Stomach (tissue), 9 donors: ENCODE data around the gene TANC1. TPM values are rescaled to one million over a fixed set of nuclear protein-coding genes. Genes with fewer than 3 reads are reported as not detected.

Experiments used
- DNase-seq, 2 donors: peaks; one replicate each; pipeline versions ENCODE4 v3.0.0 to v3.0.0-alpha.2; 2013 to 2019
- H3K27ac ChIP-seq, 5 donors: fragments of 200-600 bp in 4 of 5; sonication (generic) in 4 of 5; one replicate each; pipeline ENCODE4 v1.5.1; 2013 to 2019; ENCODE audit warnings: mild to moderate bottlenecking in 1 of 5, moderate library complexity in 1 of 5
- H3K27me3 ChIP-seq, 3 donors: fragments of 200-600 bp; sonication (generic); one replicate each; pipeline ENCODE4 v1.5.1; 2017 to 2019; ENCODE audit warnings: mixed run types in 1 of 3
- H3K36me3 ChIP-seq, 4 donors: fragments of 200-600 bp; sonication (generic); 1 replicate in 3 of 4; 2 replicates in 1 of 4; pipeline ENCODE4 v1.5.1; 2016 to 2019
- H3K4me1 ChIP-seq, 4 donors: fragments of 200-600 bp; sonication (generic); one replicate each; pipeline ENCODE4 v1.5.1; 2016 to 2019
- H3K4me3 ChIP-seq, 4 donors: fragments of 200-600 bp; sonication (generic) in 3 of 4; one replicate each; pipeline ENCODE4 v1.5.1; 2016 to 2019; ENCODE audit warnings: mild to moderate bottlenecking in 1 of 4
- H3K9me3 ChIP-seq, 4 donors: fragments of 200-600 bp; sonication (generic); one replicate each; pipeline ENCODE4 v1.5.1; 2016 to 2019
- EP300 ChIP-seq: sonication (generic); formaldehyde crosslinking; IDR thresholded peaks from one replicate; pipeline ENCODE4 v1.6.1; 2017; ENCODE audit warnings: antibody characterized with exemption
- POLR2A ChIP-seq, 4 donors: fragments of 450-650 bp; IDR thresholded peaks; one replicate each; pipeline ENCODE4 v1.6.1; 2016; ENCODE audit warnings: antibody characterized with exemption in 4 of 4, control low read depth in 2 of 4, mild to moderate bottlenecking in 1 of 4, moderate library complexity in 1 of 4
- POLR2AphosphoS5 ChIP-seq, 3 donors: sonication (generic); formaldehyde crosslinking; IDR thresholded peaks; one replicate each; pipeline ENCODE4 v1.6.1; 2016; ENCODE audit warnings: antibody characterized with exemption in 3 of 3
- WGBS, 5 donors: extraction: QIAGEN DNeasy Blood & Tissue Kit in 3 of 5; methylation state at CpG; one replicate each; pipeline versions ENCODE4 v1.1.5 to v1.1.7; 2013 to 2018; 5-methylcytosine and 5-hydroxymethylcytosine counted together
- intact Hi-C: fragments of 100-400 bp; cut with DNase I; formaldehyde crosslinking; loops from one replicate; pipeline ENCODE4 v1.15.1; 2023; ENCODE audit warnings: low total_unique reads
- polyA plus RNA-seq, 3 donors: library from polyadenylated mRNA; stranded (reverse); fragments of 200-250 nt; gene quantifications; one replicate each; pipeline ENCODE4 v1.2.3, GENCODE V29; 2013
- total RNA-seq, 5 donors: library from RNA; depleted of rRNA; stranded (reverse); fragments of >200 nt; gene quantifications; one replicate each; pipeline versions ENCODE4 v1.1.0 to v1.2.3, GENCODE V29; 2014 to 2016
- TF ChIP-seq, protein P1 (sequence below), 7 experiments: fragments of 450-650 bp in 4 of 7; fragments of 200-600 bp in 3 of 7; sonication (generic) in 3 of 7; IDR thresholded peaks; one replicate each; pipeline ENCODE4 v1.5.1; 2016 to 2019; ENCODE audit warnings: antibody characterized with exemption in 7 of 7, control low read depth in 2 of 7, mild to moderate bottlenecking in 1 of 7
- donor health status: healthy with polysubstance abuse.
- donor health status: Bipolar disorder and iron deficiency.
- donor health status: healthy.

Gene TANC1
- total and polyA plus RNA-seq, 8 donors: 4.9 to 59.7 (median 37.7) TPM

DNA sequence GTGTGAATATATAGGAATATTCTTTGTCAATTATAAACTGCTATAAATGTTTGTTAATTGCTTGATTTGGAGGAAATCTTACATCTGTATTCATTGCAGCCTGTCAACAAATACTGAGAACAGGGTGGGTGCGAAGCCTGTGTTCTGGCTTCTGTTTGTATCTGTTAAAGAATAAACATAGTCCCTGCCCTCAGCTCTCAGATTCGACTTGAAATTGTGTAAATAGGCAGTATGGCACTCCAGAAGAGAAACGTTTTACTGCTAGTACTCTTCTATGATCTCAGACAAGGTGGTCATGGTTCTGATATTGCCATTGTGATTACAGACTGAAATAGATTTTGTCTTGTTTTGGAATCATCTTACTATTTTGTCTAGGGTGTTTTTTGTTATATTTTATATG, 92.1 kb downstream of the TANC1 start:
- no peaks in the 10 kb centered on the region for H3K27me3 ChIP-seq
- H3K36me3 ChIP-seq: no peaks in the 10 kb centered on the region
- no peak for TF ChIP-seq EP300
- TF ChIP-seq, protein P1, sequence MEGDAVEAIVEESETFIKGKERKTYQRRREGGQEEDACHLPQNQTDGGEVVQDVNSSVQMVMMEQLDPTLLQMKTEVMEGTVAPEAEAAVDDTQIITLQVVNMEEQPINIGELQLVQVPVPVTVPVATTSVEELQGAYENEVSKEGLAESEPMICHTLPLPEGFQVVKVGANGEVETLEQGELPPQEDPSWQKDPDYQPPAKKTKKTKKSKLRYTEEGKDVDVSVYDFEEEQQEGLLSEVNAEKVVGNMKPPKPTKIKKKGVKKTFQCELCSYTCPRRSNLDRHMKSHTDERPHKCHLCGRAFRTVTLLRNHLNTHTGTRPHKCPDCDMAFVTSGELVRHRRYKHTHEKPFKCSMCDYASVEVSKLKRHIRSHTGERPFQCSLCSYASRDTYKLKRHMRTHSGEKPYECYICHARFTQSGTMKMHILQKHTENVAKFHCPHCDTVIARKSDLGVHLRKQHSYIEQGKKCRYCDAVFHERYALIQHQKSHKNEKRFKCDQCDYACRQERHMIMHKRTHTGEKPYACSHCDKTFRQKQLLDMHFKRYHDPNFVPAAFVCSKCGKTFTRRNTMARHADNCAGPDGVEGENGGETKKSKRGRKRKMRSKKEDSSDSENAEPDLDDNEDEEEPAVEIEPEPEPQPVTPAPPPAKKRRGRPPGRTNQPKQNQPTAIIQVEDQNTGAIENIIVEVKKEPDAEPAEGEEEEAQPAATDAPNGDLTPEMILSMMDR (IDR thresholded peaks at IDR 0.05): no peak
- no peak for TF ChIP-seq POLR2A (IDR thresholded peaks at IDR 0.05)
- no peak for TF ChIP-seq POLR2AphosphoS5 (IDR thresholded peaks at IDR 0.05)
- DNase-seq: no peak
- H3K4me3 ChIP-seq: no peak overlapping the region
- peaks cover 13 to 41% (median 26%) of the 10 kb centered on the region in 4 donors for H3K4me1 ChIP-seq
- no peaks in the 10 kb centered on the region for H3K9me3 ChIP-seq
- intact Hi-C loops: no loop called here
- no peak overlapping the region for H3K27ac ChIP-seq
- WGBS, 5 donors: 20 to 45% (median 41%) methylated on average over 3 of the region's 3 CpGs

DNA sequence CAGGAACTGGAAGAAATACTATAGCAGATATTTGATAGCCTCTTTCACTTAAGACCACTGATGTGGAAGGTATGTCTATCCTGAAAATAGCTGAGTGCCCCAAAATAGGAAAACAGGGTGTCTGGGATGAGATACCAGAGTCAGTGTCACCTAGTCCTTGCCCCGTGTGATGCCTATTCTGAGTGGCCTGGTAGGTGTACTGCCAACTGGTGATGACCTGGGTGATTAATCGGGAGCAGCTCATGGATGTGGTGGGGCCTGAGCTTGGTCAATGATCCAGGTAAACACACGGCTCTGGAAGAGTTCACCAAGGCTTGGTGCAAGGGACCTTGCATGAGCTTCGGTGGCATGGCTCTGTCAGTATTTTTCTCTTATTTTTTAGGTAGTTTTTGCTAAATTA, 95.2 kb downstream of the TANC1 start:
- TF ChIP-seq, protein P1 (IDR thresholded peaks at IDR 0.05): no peak
- TF ChIP-seq POLR2AphosphoS5 (IDR thresholded peaks at IDR 0.05) (no peak), EP300 (no peak), POLR2A (IDR thresholded peaks at IDR 0.05) (no peak)
- Histone ChIP-seq H3K4me3 (no peak overlapping the region), H3K9me3 (no peaks in the 10 kb centered on the region), H3K4me1 (peaks cover 8 to 41% (median 27%) of the 10 kb centered on the region in 4 donors), H3K27me3 (no peaks in the 10 kb centered on the region), H3K36me3 (peaks cover 0 to 5% (median 2%) of the 10 kb centered on the region in 4 donors), H3K27ac (peak overlapping the region in 1 of 5 donors; percentile 28)
- WGBS, 5 donors: 46 to 78% (median 64%) methylated on average over 4 of the region's 4 CpGs
- no peak for DNase-seq
- intact Hi-C loops: no loop called here

DNA sequence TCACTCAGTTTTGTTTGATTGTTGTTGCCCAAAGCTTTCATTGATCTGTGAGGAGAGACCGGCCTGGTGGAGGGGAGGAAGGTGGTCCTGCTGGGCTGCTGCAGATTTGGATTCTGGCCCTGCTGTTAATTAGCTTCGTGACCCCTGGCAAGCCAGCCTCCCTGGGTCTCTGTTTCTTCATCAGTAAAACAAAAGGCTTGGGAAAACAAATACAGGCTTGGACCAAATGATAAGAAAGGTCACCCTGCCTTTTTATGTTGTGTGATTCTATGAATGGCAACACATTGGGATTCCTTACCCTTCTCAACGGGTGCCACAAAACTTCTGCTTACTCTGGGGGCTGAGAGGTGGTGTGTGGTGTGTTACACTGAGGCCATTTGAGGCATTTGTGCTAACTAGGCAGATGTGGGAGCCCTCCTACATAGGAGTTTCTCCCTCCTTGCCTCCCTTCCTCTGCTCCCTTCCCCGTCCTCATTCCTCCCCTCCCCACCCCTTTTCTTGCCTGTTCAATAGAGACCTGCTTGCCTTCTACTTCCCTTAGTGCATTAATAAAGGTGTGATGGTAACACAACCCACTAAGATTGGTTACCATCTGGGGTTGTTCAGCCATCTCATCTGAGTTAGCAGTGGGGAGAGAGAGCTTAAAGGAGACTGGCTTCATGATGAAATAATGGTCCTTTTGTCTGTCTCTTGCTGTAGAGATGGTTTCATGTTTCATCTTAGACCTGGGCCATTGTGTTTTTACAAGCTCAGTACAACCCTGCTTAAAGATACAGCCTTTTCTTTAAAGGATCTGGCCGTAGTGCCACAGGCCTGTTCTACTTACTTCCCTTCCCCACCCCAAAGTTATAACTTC, 96.2 kb downstream of the TANC1 start:
- TF ChIP-seq, protein P1 (IDR thresholded peaks at IDR 0.05): no peak
- no peak for TF ChIP-seq POLR2A (IDR thresholded peaks at IDR 0.05)
- no peak for TF ChIP-seq POLR2AphosphoS5 (IDR thresholded peaks at IDR 0.05)
- TF ChIP-seq EP300: no peak

DNA sequence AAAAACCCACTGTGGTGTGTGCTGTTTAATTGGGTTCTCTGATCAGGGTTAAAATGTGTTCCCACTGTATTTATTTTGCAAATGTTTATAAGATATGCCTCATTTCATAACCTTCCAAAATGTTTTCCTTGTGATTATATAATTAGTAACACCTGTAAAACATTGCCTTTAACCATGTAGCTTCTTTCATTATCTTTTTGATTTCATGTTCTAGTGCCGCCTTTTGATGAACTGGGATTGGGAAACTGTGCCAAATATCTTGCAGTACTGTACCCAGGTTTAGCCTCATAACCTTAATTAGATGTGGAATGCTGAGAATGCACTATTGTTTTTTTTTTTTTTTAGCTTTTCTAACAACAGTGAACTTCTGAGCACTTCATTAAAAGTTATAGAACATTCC, 96.9 kb downstream of the TANC1 start:
- intact Hi-C loops: no loop called here
- no peak for DNase-seq
- no peaks in the 10 kb centered on the region for H3K9me3 ChIP-seq
- 30 to 45% (median 42%) methylated on average over 1 of the region's 1 CpG for WGBS, 5 donors
- peaks cover 0 to 5% (median 2%) of the 10 kb centered on the region in 4 donors for H3K36me3 ChIP-seq
- H3K4me3 ChIP-seq: no peak overlapping the region
- H3K27me3 ChIP-seq: no peaks in the 10 kb centered on the region
- TF ChIP-seq POLR2AphosphoS5 (IDR thresholded peaks at IDR 0.05): no peak
- no peak for TF ChIP-seq POLR2A (IDR thresholded peaks at IDR 0.05)
- TF ChIP-seq, protein P1 (IDR thresholded peaks at IDR 0.05): no peak
- no peak for TF ChIP-seq EP300
- no peak overlapping the region for H3K27ac ChIP-seq
- peaks cover 8 to 50% (median 35%) of the 10 kb centered on the region in 4 donors for H3K4me1 ChIP-seq

More for the DNA sequence above, 96.2 kb downstream of the TANC1 start:
- Histone ChIP-seq H3K9me3 (no peaks in the 10 kb centered on the region), H3K4me1 (peaks cover 8 to 51% (median 35%) of the 10 kb centered on the region in 4 donors), H3K36me3 (peaks cover 0 to 5% (median 2%) of the 10 kb centered on the region in 4 donors), H3K27ac (peak overlapping the region in 4 of 5 donors; percentile 3 to 42 (median 27)), H3K4me3 (no peak overlapping the region), H3K27me3 (no peaks in the 10 kb centered on the region)
- intact Hi-C loops: no loop called here
- WGBS, 5 donors: 31 to 41% (median 34%) methylated on average over 5 of the region's 5 CpGs
- DNase-seq: no peak
